Measurements from ENCODE around the gene DNAH3. TPM values are rescaled to one million over a fixed set of nuclear protein-coding genes. Genes with fewer than 3 reads are reported as not detected.

Gene DNAH3
- total RNA-seq, 1 experiment from 2014 or later, result 0.57 TPM

- TF ChIP-seq SMAD3 (CRISPR knock-in tag; IDR thresholded peaks at IDR 0.05; ENCODE audit: borderline replicate concordance) (no peak), ZNF121 (CRISPR knock-in tag; IDR thresholded peaks at IDR 0.05) (no peak), E2F5 (CRISPR knock-in tag; IDR thresholded peaks at IDR 0.05) (no peak), ZNF281 (CRISPR knock-in tag; IDR thresholded peaks at IDR 0.05) (no peak)
Observed at GRCh38 chr16:21084631-21085225, 65.9 kb downstream of the DNAH3 start (continued).

- ChIA-PET POLR2A (no interaction called here), CTCF (interaction anchor here (0.5 to 1.7 kb wide), 14 partner anchors 10 to 277 kb away, joined by 3 to 27 read pairs (median 3); partner anchors contain the start of genes DCUN1D3, ERI2, LYRM1 and REXO5)
- 0 out of 2 replicates have a peak, but pooled peaks cover 3% of the 10 kb centered on the region for H3K4me1 Mint-ChIP-seq
- H3K9me3 Mint-ChIP-seq, result no peaks in the 10 kb centered on the region
- ATAC-seq (peak; percentile 98), DNase-seq (ENCODE audit: low spot score) (peak; percentile 81)
- no peak overlapping the region for H3K4me3 Mint-ChIP-seq
- TF ChIP-seq CTCF (IDR thresholded peaks at IDR 0.05) (peak; percentile 71), GTF2I (CRISPR knock-in tag; conservative IDR thresholded peaks at IDR 0.05) (peak; percentile 85), ZNF263 (CRISPR knock-in tag; IDR thresholded peaks at IDR 0.05; ENCODE audit: low read depth) (peak; percentile 89; the same call in 1 of the 2 replicates), ARID4B (CRISPR knock-in tag; IDR thresholded peaks at IDR 0.05; ENCODE audit: borderline replicate concordance) (no peak)
- no peaks in the 10 kb centered on the region for H3K36me3 Mint-ChIP-seq
- H3K27me3 Mint-ChIP-seq (ENCODE audit: low read depth), result no peaks in the 10 kb centered on the region
- H3K27ac Mint-ChIP-seq, result 0 out of 2 replicates have a peak overlapping the region, but pooled peaks have one; percentile 18
Observed at GRCh38 chr16:21083729-21084268, 66.8 kb downstream of the DNAH3 start.

- ChIA-PET POLR2A (interaction anchor here (1.5 kb wide), 1 partner anchor 274 kb away, joined by 3 read pairs; no protein-coding TSS in a partner anchor), CTCF (interaction anchor here (1.0 to 1.6 kb wide), 2 partner anchors 206 to 231 kb away, joined by 3 to 7 read pairs; no protein-coding TSS in a partner anchor)
- no peaks in the 10 kb centered on the region for H3K36me3 Mint-ChIP-seq
- H3K27ac Mint-ChIP-seq, result no peak overlapping the region
- H3K27me3 Mint-ChIP-seq (ENCODE audit: low read depth), result no peaks in the 10 kb centered on the region
- H3K4me3 Mint-ChIP-seq, result no peak overlapping the region
- 0 out of 2 replicates have a peak, but pooled peaks cover 3% of the 10 kb centered on the region for H3K4me1 Mint-ChIP-seq
- no peak for ATAC-seq
- no peaks in the 10 kb centered on the region for H3K9me3 Mint-ChIP-seq
- no peak for DNase-seq (ENCODE audit: low spot score)
- TF ChIP-seq HMGXB4 (CRISPR knock-in tag; IDR thresholded peaks at IDR 0.05) (no peak), MAX (CRISPR knock-in tag; IDR thresholded peaks at IDR 0.05) (no peak), EMX1 (CRISPR knock-in tag; IDR thresholded peaks at IDR 0.05) (no peak), GABPB1 (CRISPR knock-in tag; IDR thresholded peaks at IDR 0.05) (no peak), KAT7 (CRISPR knock-in tag; IDR thresholded peaks at IDR 0.05; ENCODE audit: borderline replicate concordance) (no peak), E2F1 (CRISPR knock-in tag; IDR thresholded peaks at IDR 0.05) (no peak), CTCF (IDR thresholded peaks at IDR 0.05) (no peak)
Observed at GRCh38 chr16:21081329-21081728, 69.3 kb downstream of the DNAH3 start.
